HG02678 (cell line): Measurements from ENCODE around the gene PEX10.

Experiments
- ATAC-seq: cut with Tn5 transposase; IDR thresholded peaks from one replicate; pipeline ENCODE4 v1.9.1; 2021; ENCODE audit warnings: mild to moderate bottlenecking, moderate library complexity; ENCODE audit not compliant: unreplicated experiment

PEX10 gene

DNA sequence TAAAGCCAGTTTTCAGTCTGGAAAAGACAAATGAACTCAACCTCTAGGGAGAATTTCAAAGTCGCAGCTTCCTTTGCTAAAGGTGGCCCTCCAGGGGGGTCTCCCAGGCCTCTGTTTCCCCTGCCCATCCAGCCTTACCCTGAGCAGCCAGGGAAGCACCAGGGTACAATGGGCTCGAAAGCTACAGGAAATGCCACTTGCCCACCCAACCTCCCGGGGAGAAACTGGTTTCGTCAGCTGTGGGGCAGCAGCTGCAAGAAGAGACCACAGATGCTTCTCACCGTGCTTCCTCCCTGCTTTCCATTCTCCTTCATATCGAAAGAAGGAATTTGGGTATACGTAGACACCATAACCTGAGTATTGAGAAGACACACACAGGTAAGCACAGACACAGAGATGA, 22.7 kb downstream of the PEX10 start:
- no peak for ATAC-seq

DNA sequence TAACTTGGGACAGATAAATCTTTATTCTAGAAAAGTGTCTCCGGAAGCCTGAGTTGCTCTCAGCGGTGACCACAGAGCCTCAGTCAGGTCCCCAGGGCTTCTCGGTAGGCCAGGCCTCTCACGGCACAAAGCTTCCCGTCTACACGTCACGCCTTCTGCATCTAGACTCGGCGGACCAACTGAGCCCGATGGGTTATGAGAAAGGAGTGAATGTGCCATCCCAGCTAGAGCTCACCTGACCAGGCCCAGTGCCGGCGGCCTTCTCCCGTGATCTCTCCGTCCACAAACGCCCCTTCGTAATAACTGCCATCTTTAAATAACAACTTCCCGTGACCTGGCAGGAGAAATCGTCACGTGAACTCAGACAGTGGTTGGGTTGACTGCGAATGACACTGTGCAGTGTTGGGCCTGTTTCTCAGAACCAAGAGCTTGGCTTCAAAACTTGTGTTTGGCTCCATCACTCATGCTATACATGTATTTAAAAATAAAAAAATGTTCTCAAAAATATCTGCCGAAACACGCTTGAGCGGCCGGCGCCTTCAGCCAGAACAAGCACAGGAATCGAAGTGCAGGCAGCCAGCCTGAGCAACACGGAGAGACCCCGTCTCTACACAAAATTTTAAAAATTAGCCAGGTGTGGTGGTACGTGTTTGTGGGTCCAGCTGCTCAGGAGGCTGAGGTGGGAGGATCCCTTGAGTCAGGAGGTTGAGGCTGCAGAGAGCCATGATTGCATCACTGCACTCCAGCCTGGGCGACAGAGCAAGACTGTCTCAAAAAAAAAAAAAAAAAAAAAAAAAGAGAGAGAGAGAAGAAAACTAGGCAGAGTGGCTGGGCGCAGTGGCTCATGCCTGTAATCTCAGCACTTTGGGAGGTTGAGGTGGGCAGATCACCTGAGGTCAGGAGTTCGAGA, 24.1 kb downstream of the PEX10 start:
- ATAC-seq, result no peak

DNA sequence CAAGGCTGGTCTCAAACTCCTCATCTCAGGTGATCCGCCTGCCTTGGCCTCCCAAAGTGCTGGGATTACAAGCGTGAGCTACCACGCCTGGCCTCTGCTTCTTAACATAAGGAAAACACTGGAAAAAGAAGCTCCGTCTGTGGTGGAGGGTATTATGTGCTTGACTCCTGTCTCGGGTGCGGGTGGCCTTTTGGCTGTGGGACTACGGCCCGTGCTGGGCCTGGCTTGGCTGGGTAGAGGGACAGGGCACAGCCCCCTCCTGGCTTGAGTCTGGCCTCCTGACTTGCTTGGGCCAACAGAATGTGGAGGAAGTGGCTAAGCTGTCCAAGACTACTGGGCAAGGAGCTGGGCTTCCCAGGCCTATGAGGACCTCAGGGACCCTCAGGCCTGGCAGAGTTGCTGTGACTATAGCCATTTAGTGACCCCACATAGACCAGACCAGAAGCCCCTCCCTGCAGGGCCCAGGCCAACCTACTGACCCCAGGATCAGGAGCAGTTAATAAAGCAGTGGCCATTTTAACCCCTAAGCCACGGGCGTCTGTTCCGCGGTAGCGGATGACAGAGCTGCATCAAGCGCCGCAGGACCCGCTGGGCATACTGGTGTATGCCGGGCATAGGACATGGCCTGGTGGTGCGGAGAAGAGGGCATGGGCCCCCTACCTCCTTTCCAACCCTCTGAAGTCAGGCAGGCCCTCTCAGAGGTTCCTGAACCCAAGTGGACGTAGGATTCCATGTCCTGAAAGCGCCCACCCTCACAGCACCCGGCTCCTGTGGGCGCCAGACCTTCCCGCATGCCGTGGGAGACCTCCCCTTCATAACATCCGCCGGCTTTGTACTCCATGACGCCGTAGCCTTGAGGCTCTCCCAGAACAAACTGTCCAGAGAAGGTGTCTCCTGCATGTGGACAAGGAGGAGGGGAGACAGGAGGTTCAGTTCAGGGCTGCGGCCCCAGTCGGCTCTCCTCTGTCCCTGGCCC, 25.4 kb downstream of the PEX10 start:
- no peak for ATAC-seq

DNA sequence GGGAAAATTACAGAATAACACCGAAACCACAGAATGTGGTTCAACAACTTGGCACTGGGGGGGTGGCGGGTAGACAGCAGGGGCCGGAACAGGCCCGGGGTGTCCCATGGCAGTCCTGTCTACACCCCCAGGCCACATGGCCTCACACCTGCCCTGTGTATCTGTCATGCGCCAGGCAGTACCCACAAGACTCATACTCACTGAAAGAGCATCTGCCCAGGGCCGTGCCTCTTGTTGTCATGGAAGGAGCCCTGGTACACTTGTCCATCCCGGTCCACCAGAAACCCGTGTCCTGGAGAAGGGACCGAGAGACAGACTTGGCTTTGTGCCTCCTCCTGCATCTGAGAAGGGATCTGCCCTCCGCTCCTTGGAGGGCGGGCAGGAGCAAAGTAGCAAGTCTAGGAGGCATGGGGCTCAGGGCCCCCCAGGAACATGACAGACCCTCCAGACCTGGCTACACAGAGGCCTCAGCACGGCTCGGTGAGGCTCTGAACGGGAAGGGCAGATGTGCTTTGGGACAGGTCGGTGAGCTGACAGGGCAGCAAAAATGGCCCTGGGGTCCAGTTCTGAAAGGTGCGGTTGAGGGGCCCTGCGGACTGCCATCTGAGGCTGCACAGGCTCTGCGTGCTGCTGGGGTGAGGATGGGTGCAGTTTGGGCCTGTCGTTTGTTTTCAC, 26.6 kb downstream of the PEX10 start:
- no peak for ATAC-seq

DNA sequence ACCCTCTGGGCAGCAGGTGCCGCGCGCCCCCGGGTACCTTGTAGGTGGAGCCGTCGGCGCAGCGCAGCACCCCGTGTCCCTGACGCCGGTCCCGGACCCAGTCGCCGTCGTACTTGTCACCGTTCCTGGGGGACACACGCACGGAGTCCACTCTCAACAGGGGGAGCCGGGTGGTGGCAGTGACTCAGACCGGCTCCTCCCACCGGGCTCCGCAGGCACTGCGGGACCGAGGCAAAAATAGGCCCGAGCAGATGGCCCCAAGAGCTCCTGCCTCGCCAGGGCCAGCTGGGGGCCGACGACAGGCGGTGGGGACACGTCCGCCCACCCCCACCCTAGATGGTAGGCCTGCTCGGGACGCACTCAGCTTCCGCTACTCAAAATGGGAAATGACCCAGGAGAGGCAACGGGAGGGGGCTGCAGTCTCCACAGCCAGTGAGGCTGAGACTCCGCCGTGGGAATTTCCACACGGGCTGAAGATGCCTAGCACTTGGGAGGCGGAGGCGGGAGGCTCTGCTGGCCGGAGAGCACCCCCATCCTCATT, 27.4 kb downstream of the PEX10 start:
- no peak for ATAC-seq

DNA sequence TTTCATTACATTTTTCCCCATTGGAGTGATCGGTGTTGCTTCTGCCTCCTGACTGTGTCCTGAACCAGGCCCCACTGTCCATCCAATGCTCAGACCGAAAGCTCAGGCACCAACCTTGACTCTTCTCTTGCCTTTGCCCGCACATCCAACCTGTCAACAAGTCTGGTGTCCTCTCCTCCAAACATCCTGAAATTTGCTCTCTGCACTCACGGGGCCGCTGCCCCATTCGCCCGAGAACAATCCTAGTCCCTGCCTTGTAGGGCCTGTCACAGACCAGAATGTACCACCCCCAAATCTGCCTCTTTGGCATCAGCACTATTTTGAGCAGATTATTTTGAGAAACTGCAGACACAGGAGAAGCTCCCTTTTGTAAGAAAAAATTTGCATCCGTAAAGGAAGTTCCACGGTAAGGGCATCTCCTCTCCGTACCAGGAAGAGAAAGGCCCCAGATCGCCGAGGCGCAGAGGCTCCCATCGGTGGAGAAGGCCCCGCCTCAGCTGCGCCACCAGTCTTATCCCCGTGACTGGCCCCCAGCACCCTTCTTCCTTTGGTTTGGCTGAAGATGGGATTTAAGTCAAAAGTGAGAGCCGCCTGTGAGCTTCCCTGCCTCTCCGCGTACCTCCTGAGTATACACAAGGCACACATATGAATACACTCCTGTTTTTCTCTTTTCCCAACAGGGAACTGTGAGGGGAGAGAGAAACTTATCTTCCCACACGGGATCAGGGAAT, 28.1 kb downstream of the PEX10 start:
- no peak for ATAC-seq

DNA sequence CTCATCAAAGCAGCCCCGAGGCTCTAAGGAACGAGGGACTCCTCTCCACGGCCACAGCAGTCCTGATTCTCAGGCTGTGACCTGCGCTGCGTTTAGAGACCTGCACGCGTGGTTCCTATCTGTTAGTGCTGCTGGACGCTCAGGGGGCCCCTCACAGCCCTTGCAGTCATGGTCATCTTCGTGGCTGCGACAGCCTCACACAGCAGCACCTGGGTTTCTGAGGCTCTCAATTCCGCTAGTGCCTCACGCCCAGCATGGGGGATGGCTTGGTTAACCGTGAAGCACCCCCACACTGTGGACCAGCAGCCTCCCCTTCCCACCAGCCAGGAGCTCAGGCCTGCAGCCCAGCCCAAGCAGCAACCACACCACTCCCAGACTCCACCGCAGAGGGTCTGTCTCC, 28.8 kb downstream of the PEX10 start:
- no peak for ATAC-seq

DNA sequence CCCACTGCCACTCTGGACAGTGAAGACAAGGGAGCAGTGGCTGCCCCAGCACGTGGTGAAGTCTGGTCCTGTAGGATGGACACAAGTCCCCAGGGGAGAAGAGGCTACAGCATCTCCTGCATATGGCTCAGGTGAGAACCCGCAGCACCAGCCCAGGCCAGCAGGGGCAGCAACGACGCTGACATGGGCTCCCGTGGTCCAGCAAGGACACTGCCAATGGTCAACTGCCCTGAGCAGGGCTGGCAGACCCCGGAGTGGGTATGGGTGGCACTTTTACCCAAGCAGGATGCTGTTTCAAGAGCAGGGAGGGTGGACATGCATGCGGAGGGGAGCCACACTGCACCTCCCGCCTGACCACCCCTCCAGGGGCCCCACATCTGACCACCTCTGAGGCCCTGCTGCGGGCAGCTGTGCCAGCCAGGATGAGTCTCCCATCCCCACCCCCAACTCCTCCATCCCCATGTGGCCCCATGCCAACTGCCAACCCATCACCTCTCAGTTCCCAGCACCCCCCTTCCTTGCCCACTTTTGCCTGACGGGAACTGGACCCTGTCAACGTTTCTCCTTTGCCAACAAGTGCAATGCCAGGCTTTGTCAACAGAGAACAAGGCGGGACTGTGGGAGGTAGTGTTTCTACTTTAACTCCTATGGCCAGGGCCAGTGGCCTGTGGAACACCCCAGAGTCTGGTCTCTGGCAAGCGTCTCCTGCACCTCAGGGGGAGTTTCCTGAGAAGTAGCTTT, 29.6 kb downstream of the PEX10 start:
- no peak for ATAC-seq

DNA sequence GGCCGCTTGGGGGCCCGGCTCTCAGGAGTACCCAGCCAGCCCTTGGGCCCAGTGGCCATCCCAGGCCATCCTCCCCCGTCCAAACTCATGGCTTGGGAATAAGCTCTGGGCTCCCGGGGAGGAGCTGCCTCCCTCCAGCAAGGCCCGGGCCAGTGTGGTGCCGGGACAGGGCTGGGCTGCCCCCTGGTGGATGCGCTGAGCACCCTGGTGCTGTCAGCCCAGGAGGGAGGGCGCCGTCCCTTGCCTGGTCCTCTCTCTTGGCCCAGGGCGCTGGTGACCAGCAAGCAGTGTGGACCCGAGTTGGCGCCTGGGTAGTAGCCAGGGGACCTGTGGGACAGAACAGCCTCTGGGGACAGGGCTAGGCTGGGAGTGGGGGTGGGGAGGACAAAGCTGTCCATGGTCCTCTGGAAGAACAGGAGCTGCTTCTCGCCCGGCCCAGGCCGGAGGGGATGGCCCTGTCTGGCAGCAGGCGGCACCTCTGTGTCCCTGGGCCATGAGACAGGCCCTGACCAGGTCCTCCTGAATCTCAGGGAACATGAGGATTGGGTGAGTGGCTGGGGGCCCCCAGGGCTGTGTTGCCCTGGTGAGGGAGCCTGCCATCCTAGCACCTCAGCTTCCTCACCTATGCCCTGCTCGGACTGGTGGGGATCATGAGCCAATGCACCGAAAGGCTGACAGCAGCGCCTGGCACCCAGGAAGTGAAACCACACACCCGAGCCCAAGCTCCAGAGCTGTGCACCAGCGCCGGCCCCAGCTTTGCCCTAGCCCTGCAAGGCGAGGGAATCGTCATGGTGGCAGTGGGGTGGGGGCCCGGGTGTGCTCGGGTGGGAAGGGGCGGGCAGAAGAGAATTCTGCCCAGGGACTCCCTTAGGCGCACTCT, 30.4 kb downstream of the PEX10 start:
- no peak for ATAC-seq

DNA sequence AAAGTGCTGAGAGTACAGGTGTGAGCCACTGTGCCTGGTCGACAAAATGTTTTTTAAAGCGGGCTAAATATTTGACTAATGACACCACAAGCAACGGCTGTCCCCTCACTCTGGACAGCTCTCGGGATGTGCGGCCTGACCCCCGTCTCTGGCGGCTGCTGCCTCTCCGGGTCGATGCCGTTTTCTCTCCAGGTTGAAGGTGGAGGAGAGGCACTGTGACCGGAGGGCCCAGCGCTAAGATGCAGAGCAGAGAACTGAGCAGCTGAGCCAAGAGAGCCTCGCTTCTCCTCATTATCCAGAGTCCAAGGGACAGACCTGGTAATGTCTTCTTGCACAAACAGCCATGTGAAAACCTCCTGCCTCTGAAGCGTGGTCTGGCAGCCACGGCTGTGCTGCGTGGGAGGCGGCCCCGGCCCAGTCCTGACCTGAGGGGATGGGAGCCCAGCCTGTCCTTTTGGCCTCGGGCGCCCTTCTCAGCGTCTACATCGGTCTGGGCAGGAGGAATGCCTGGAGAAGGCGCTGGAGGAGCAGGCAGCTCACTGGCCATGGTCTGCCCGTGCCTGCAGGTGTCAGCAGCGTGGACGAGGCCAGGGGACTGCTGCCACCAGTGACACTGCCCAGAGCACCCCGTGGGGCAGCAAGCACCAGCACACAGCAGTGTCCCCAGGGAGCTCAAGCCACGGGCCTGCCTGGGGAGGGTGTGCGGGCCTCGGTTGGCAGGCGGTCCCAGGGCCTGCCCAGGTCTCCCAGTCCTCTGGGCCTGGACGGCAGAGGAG, 31.4 kb downstream of the PEX10 start:
- no peak for ATAC-seq

DNA sequence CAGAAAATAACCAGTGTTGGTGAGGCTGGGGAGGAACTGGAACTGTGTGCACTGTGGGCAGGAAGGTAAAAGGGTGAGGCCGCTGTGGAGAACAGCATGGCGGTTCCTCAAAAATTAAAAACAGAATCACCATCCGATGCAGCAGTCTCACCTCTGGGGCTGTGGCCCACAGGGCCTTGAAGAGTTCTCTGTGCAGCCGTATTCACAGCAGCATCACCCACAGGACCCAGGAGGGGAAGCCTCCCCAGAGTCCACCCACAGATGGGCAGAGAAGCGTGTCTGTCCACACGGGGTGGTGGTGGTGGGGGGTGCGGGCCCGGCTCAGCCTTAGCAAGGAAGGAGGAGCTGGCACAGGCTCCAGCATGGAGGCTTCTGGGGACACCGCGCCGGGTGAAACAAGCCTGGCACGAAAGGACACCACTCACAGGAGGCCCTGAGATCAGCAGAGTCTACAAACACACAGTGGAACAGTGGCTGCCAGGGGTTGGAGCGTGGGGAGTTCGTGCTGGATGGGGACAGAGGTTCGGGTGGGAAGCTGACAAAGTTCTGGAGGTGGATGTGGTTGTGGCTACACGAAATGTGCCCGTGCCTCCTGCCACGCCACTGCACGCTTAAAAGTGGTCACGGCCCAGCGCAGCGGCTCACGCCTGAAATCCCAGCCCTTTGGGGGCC, 32.5 kb downstream of the PEX10 start:
- no peak for ATAC-seq

DNA sequence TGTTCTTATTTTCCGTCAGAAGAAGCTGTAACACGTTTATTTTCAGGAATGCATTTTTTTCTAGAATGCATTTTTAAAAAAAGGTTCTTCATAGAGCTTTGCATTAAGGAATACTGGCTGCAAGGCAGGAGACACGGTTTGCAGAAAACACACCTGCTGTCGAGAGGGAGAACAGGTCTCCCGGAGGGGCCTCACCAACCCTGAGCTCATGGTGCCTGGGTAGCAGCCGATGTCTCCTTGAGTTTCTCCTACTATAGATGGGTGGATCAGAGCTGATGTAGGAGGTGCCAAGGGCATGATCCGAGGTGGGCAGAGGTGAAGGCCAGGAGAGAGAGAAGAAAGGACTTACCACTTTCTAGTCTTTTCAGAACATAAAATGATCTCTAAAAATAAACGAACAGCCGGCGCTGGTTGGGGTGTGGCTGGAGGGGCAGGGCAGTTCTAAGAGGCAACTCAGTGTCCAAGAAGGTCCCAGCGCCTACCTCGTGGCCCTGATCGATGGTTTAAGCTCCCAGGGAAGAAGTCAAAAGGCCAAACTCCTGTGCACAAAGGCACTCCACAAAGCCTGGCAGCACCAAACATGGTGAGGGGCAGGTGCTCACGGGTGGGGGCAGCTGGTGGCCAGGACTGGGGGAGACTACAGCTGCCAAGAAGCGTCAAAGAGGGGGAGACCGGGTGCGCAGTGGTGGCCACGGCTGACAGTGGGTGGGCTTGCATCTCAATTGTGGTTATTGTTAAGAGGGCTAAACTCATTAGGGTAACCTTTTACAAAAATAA, 33.2 kb downstream of the PEX10 start:
- ATAC-seq, result no peak

DNA sequence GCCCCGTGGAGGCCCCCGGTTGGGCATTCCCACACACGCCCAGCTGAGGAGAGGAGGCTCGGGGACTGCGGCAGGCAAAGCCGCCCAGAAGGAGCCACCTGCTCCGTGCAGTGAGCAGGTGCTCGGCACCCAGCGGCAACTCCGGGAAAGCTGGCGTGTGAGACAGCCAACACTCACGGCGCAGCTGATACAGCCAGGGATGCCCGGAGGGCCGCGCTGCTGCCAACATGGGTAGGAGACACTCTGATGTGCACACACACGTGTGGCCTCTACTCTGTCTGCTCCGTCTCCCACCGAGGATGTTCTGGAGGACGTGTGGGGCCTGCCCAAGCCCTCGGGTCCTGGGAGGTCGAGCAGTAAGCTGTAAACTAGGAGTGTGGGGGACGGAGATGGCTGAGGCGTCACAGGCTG, 33.9 kb downstream of the PEX10 start:
- ATAC-seq, result no peak

DNA sequence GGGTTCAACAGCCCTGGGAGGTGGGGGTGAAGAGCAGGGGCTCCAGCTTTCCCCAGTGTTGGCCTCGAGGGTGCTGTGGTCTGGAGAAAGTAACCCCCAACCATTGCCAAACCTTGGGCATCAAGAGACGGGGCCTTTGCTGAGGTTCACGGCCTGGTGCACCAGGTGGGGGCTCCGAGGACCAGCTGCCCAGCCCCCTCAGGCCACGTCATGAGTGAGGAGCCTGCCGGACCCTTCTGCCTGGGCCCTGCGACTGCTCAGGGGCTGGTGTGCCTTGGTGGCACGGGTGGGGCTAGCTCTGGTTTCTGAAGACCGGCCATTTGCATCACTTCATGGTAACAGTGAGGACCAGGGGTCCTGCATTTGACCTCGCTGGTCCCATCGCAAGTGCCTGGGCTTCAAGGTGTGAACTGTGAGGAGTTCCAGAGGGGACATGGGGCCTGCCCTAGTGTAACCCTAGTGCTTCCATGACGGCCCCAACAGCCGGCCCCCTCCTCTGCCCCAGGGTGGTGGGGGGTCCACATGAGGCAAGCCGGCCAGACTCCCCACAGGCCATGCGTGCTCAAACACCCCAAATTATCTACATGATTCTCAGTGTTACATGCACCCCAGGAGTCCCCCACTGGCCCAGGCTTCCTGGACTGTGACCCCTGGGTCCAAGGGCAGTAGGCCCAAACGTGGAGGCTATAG, 34.5 kb downstream of the PEX10 start:
- no peak for ATAC-seq

DNA sequence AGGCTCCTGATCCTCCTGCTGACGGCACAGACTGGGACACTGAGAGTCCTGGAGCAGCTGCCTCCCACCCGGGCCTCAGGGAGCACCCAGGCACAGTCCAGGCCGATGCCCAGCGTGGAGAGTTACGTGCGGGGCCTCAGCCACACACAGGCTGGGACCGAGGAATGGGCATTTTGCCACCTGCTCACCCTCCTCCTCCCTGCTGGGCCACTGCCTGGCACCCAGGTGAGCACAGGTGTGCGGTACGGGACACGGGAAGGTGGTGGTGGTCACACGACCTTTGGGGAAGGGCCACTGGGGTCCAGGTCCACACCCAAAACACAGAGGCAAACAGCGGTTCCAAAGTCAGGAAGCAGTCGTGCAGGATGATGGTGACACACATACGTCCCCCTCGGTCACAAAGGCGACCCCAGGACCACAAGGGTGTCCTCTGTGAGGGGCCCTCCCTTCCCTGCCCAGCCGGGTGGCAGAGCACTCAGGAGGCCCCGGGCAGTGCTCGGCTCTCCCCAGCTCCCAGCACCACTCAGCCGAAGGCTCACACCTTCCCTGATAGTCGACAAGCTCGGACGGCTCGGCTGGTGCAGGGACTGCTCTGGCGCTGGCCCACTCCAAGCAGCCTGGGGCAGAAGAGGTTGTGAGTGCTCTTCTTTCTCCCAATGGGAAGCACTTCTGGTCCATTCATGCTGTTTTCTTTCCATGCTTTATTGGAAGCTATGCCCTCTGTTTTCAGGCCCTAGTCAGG, 35.3 kb downstream of the PEX10 start:
- no peak for ATAC-seq
